Measurements from ENCODE around the gene SOX3. TPM values are rescaled to one million over a fixed set of nuclear protein-coding genes. Genes with fewer than 3 reads are reported as not detected.
A peak's percentile ranks its signal among the peaks of the same experiment; 100 is the strongest.

Gene SOX3
- not detected in 2 replicates for total RNA-seq

- no peak for DNase-seq
These were observed at the start of gene SOX3 for GRCh38 chrX:140504371-140505324. Gene SOX3, minus strand, starts transcription at chrX:140505069. Its CDS starts 9 bp downstream, at chrX:140505060.

- no peak for DNase-seq
These were observed 44.1 kb upstream of the SOX3 start for GRCh38 chrX:140548985-140549384.

- DNase-seq, result no peak
These were observed 21.3 kb upstream of the SOX3 start for GRCh38 chrX:140526171-140526570.

- no peak for DNase-seq
These were observed 20.6 kb upstream of the SOX3 start for GRCh38 chrX:140525448-140525847.

- no peak for DNase-seq
These were observed 19.7 kb upstream of the SOX3 start for GRCh38 chrX:140524556-140524955.

GRCh38 chrX:140521393-140521792, 16.5 kb upstream of the SOX3 start:
- no peak for DNase-seq

- no peak for DNase-seq
These were observed 9.7 kb upstream of the SOX3 start for GRCh38 chrX:140514554-140514953.

GRCh38 chrX:140510895-140511295, 6.0 kb upstream of the SOX3 start:
- DNase-seq, result no peak

- DNase-seq, result no peak
These were observed 5.4 kb upstream of the SOX3 start for GRCh38 chrX:140510306-140510676.

GRCh38 chrX:140509468-140510305, 4.8 kb upstream of the SOX3 start:
- no peak for DNase-seq

- DNase-seq, result no peak
These were observed 4.1 kb upstream of the SOX3 start for GRCh38 chrX:140508958-140509357.

- DNase-seq, result no peak
These were observed 3.1 kb upstream of the SOX3 start for GRCh38 chrX:140507982-140508305.

- no peak for DNase-seq
These were observed 2.5 kb upstream of the SOX3 start for GRCh38 chrX:140507223-140507981.

- no peak for DNase-seq
These were observed 810 bp upstream of the SOX3 start for GRCh38 chrX:140505421-140506337.

GRCh38 chrX:140503714-140504351, 1.0 kb downstream of the SOX3 start:
- peak; percentile 36 for DNase-seq

- DNase-seq, result no peak
These were observed 1.6 kb downstream of the SOX3 start for GRCh38 chrX:140503238-140503601.

- DNase-seq, result no peak
These were observed 2.2 kb downstream of the SOX3 start for GRCh38 chrX:140502491-140503237.

- no peak for DNase-seq
These were observed 2.9 kb downstream of the SOX3 start for GRCh38 chrX:140501940-140502468.

- DNase-seq, result no peak
These were observed 3.5 kb downstream of the SOX3 start for GRCh38 chrX:140501321-140501720.

- no peak for DNase-seq
These were observed 4.4 kb downstream of the SOX3 start for GRCh38 chrX:140500441-140500840.
